Left ventricle myocardium inferior (tissue), 1 donor: Measurements from ENCODE around the gene PRMT2. TPM values are rescaled to one million over a fixed set of nuclear protein-coding genes. Genes with fewer than 3 reads are reported as not detected.
"Not testable (repeated sequence)": the region's sequence is repeated elsewhere in the genome, so short reads cannot be mapped to it uniquely, and the experiment has no call there.

Experiments used
- DNase-seq: peaks from one replicate; pipeline ENCODE4 v3.0.0-alpha.2; 2020
- H3K27ac ChIP-seq: fragments of 200-600 bp; replicated peaks from 2 replicates; pipeline ENCODE4 v1.8.0; 2021
- H3K27me3 ChIP-seq: fragments of 200-600 bp; 2 replicates; pipeline ENCODE4 v1.8.0; 2021; ENCODE audit warnings: low read depth
- H3K36me3 ChIP-seq: fragments of 200-600 bp; 2 replicates; pipeline ENCODE4 v1.8.0; 2021
- H3K4me1 ChIP-seq: fragments of 200-600 bp; 2 replicates; pipeline ENCODE4 v1.8.0; 2021
- H3K4me3 ChIP-seq: fragments of 200-600 bp; 2 replicates; pipeline ENCODE4 v1.8.0; 2021; ENCODE audit warnings: mild to moderate bottlenecking, moderate library complexity
- H3K9me3 ChIP-seq: fragments of 200-600 bp; replicated peaks from 2 replicates; pipeline ENCODE4 v1.8.0; 2021
- CTCF ChIP-seq: fragments of 200-600 bp; IDR thresholded peaks from 2 replicates; pipeline ENCODE4 v1.8.0; 2021; ENCODE audit warnings: antibody characterized with exemption, mild to moderate bottlenecking, borderline replicate concordance
- intact Hi-C: fragments of 100-400 bp; cut with micrococcal nuclease; formaldehyde crosslinking; loops from one replicate; pipeline ENCODE4 v1.11.0; 2022
- total RNA-seq: library from RNA; stranded (reverse); fragmentation: NEBNext Ultra II Directional; extraction: Animal tissue kit (Norgen Biotek cat#: 25700); gene quantifications from one replicate; pipeline ENCODE4 v1.2.1, GENCODE V29; 2021
- donor health status: DM: no; HTN: yes; CAD: no; lungs with severe emphysema.

Gene PRMT2
- total RNA-seq, 1 donor from 2014 or later: 56.4 TPM

GRCh38 chr21:46624050-46624449 is 11.4 kb upstream of the PRMT2 start:
- Histone ChIP-seq H3K36me3 (no peaks in the 10 kb centered on the region), H3K4me3 (no peak overlapping the region), H3K4me1 (no peaks in the 10 kb centered on the region), H3K27me3 (peaks cover 5% of the 10 kb centered on the region), H3K27ac (no peak overlapping the region), H3K9me3 (peaks cover 20% of the 10 kb centered on the region)
- no peak for TF ChIP-seq CTCF
- no peak for DNase-seq
- intact Hi-C loops: no loop called here

- no peak for TF ChIP-seq CTCF
- Histone ChIP-seq H3K4me3 (no peak overlapping the region), H3K27me3 (peaks cover 5% of the 10 kb centered on the region), H3K4me1 (no peaks in the 10 kb centered on the region), H3K36me3 (no peaks in the 10 kb centered on the region), H3K27ac (no peak overlapping the region), H3K9me3 (peaks cover 20% of the 10 kb centered on the region)
- DNase-seq: no peak
- intact Hi-C loops: no loop called here
These were observed 9.7 kb upstream of the PRMT2 start for GRCh38 chr21:46625759-46626158.

- H3K4me1 ChIP-seq: no peaks in the 10 kb centered on the region
- H3K9me3 ChIP-seq: peaks cover 20% of the 10 kb centered on the region
- no peak overlapping the region for H3K27ac ChIP-seq
- peaks cover 5% of the 10 kb centered on the region for H3K27me3 ChIP-seq
- H3K4me3 ChIP-seq: no peak overlapping the region
- no peak for TF ChIP-seq CTCF
- intact Hi-C loops: no loop called here
- H3K36me3 ChIP-seq: no peaks in the 10 kb centered on the region
- no peak for DNase-seq
These were observed 8.9 kb upstream of the PRMT2 start for GRCh38 chr21:46626536-46626935.

- TF ChIP-seq CTCF: no peak
- Histone ChIP-seq H3K27me3 (peaks cover 5% of the 10 kb centered on the region), H3K36me3 (no peaks in the 10 kb centered on the region), H3K27ac (no peak overlapping the region), H3K9me3 (peaks cover 20% of the 10 kb centered on the region), H3K4me3 (no peak overlapping the region), H3K4me1 (no peaks in the 10 kb centered on the region)
- no peak for DNase-seq
- intact Hi-C loops: no loop called here
These were observed 8.4 kb upstream of the PRMT2 start for GRCh38 chr21:46626975-46627501.

GRCh38 chr21:46627726-46628125 is 7.7 kb upstream of the PRMT2 start:
- Histone ChIP-seq H3K27ac (no peak overlapping the region), H3K27me3 (peaks cover 5% of the 10 kb centered on the region), H3K4me3 (no peak overlapping the region), H3K9me3 (peaks cover 20% of the 10 kb centered on the region), H3K36me3 (no peaks in the 10 kb centered on the region), H3K4me1 (no peaks in the 10 kb centered on the region)
- TF ChIP-seq CTCF: no peak
- no peak for DNase-seq
- intact Hi-C loops: no loop called here

GRCh38 chr21:46628868-46629267 is 6.6 kb upstream of the PRMT2 start:
- TF ChIP-seq CTCF: no peak
- H3K4me1 ChIP-seq: no peaks in the 10 kb centered on the region
- intact Hi-C loops: no loop called here
- no peaks in the 10 kb centered on the region for H3K36me3 ChIP-seq
- H3K27ac ChIP-seq: no peak overlapping the region
- peaks cover 5% of the 10 kb centered on the region for H3K27me3 ChIP-seq
- no peak for DNase-seq
- H3K9me3 ChIP-seq: peaks cover 20% of the 10 kb centered on the region
- H3K4me3 ChIP-seq: no peak overlapping the region

- DNase-seq, H3K27ac ChIP-seq, H3K36me3 ChIP-seq, intact Hi-C loops, H3K27me3 ChIP-seq, H3K4me3 ChIP-seq, H3K9me3 ChIP-seq: not testable (repeated sequence)
- peaks cover 13% of the 10 kb centered on the region for H3K4me1 ChIP-seq
These were observed 4.6 kb upstream of the PRMT2 start for GRCh38 chr21:46630915-46631314.
